ENCODE data around the gene LRRC3.

Gene LRRC3

DNA sequence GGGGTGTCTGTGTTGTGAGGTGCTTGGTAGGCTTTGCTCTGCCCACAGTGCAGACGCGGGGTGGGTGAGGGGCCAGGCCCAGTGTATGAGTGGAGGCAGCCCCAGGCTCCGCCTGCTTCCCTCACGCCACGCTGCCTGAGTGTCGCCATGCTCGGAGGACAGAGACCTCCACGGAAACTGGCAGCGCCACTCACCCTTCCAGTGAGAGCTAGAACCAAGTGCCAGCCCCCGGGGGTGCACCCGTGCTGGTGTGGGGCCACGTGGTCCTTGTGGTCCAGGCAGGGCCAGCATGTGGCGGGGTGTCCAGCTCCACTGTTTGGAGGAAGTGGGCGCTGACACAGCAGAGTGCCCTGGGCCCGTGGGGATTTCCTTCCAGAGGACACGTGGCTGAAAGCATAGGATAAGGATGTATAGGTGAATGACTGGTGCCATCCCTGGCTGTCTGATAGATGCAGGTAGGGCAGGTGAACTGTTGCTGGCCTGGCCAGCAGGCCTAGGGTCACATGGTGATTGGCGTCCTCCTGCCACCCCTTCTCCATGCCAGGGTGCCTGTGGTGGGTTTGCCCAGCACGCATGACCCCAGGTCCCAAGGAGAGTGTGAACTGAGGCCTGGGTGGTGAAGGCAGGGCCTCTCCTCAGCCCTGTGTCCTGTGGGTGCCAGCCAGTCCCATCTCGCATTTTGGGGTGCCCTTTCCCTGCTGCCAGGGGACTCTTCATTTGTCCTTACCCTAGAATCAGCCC lies 3.8 kb downstream of the LRRC3 start:
- no peak for DNase-seq (ENCODE audit: low spot score)

DNA sequence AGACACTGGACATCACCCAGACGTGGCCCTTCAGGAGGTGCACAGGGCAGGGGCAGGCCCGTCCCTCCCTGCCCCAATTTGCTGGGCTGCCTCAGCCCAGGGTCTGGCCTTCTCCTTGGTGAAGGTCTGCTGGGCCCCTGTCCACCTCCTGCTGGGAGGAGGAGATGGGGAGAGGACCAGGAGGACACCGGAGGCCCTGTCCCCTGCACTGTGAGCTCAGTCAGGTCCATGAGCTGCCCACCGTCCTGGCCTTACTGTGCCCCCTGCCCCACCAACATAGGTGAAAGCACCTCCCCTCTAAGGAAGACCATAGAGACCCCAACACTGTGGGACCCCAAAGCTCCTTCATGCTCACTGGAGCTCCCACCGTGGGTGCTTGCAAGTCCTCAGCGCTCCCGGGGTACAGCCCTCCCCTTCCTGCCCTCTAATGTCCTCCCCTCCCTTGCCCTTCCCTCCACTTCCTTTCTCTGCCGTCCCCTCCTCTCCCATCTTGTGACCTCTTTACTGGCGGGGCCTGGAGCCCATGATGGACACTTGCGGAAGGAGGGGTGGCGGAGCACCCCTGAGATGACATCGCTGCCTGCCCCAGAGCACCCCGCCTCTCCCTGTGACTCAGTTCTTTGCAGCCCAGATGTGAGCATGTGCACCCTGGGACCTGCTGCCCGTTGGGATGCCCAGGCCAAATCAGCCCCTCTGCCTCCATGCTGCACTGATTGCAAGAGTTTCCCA lies 4.6 kb downstream of the LRRC3 start:
- no peak for DNase-seq (ENCODE audit: low spot score)

DNA sequence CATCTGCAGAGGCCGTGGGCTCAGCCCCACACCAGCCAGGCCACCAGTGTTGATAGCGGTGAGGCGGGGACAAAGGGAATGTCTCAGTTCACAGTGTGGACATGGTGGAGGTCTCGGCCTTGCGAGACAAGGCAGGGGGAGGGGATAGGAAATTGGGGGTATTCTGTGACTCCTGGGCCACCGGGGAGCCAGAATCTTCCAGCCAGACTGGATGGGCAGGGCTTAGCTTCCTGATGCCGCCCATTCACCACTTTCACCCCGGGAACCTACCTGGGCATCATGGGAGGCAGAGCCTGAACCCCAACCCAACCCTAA lies 5.1 kb downstream of the LRRC3 start:
- DNase-seq (ENCODE audit: low spot score), result no peak

DNA sequence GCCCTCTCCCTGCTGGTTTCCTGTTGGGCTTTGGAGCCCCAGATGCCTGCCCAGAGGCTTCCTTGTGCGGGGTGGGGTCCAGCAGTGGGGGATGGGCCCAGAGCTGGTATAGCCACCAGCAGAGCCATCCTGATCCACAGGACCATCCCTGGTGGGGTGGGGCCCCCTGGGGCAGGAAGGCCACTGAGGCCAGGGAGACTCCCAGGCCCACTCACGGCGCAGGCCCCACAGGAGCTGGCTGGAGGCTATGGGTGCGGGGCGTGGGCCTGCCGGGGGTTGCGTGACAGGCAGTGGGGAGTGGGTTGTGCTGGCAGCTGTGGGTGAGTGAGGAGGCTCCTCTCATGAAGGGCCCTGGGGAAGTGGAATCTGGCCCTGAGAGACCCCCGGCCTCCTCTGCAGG lies 5.7 kb downstream of the LRRC3 start:
- DNase-seq (ENCODE audit: low spot score), result no peak

DNA sequence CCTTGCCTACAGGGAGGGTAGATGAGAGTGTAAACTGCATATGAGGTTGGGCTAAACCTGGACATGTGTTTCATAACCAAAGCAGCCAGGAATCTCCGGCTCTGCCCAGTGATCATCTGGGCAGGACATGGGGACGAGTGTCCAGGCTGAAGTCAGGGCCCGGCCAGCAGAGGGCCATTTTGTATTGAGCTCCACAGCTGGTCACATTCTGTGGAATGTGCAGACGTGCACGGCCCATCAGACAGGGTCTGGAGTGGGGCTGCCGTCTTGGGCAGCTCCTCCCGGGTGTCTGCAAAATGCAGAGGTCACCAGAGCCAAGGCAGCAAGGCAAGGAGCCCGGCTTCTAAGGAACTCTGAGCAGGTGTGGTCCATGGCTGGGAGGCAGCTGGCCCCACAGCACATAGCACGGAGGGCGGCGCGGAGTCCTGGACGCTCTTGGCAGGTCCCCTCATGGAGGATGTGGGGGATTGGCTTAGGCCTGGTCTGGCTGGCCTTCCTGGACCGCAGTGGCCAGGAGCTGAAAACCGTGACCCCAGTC lies 6.2 kb downstream of the LRRC3 start:
- no peak for DNase-seq (ENCODE audit: low spot score)

DNA sequence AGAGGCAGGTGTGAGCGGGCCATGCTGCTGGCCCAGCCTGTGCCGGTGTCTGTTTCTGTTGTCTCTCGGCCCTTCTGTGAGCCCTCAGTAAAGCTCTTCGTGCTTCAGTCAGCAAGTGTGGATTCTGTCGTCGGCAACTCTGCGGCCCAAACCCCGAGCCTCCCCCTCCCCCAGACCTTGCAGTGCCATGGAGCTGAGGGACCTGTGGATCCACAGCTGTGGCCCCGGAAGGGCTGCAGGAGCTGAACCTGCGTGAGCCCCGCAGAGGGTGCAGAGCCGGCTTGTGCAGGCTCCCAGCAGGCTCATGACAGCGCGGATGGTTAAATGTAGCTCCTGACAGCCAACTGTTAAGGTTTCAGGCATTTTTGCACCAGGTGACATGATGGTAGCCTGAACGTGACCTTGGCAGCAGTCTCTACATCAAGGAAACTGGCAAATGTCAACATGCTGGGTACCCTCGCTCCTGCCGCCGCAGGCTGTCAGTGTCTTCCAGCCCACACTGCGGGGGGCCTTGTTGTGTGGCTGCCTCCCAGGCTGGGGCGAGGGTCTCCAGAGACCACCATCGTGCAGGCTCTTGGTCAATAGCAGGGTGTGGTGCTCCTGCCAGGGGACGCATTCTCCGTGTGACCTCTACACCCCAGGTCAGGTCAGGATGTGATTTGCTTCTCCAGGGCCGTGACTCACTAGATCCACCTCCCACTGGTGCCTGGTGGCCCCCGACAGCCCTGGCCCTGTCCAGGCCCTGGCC lies 7.0 kb downstream of the LRRC3 start:
- DNase-seq (ENCODE audit: low spot score), result no peak

DNA sequence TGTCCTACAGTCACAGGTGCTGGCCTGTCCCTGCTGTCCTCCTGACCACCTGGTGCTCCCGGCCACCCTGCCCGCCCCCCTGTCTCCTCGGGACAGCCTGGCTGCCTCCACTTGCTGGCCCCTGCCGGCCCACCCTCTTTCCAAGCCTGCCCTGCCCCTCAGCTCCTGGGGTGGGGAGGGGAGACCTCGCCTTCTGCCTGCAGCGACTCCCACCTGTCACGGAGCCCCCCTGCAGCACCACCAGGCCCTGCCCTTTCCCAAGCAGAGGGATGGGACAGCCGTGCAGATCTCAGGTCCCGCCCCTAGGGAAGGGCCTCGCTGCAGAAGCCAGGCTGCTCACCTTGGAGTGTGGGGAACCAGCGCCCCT lies 7.5 kb downstream of the LRRC3 start:
- DNase-seq (ENCODE audit: low spot score), result no peak

DNA sequence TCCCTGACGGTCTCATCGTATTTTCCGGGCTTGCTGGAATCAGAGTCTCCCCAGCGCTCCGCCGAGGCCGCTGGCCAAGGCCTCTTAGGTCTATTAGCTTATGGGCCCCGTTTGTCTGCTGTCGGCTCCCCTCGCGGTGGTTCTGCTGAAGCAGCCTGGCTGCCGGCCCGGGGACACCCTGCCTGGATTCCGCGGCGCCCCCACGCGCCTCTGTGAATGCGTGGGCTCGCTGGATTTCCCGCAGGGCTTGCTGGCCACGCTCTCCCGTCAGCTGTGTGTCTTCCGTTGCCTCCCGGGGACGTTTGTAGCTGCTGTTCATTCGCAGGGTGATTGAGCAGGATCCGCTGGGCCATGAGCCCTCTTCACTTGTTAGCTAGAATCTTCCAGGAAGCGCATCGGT lies 8.4 kb downstream of the LRRC3 start:
- DNase-seq (ENCODE audit: low spot score), result no peak

DNA sequence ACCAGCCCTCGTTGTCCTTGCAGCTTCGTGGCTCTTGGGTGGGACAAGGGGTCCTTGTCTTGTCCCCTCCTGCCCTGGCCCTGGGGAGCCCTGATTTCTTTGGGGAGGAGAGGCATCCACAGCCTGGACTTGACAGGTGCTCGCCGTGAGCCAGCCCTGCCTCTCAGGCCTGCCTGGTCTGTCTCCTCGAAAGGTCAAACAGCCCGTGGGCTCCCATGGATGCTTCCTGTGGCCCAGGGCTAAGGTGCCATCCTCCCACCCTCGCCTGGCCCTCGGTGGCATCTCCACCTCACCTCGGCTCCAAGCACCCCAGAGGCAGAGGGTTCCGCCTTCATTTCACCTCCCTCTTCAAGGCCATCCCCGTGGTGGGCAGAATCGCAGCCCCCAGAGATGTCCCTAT lies 9.0 kb downstream of the LRRC3 start:
- no peak for DNase-seq (ENCODE audit: low spot score)

DNA sequence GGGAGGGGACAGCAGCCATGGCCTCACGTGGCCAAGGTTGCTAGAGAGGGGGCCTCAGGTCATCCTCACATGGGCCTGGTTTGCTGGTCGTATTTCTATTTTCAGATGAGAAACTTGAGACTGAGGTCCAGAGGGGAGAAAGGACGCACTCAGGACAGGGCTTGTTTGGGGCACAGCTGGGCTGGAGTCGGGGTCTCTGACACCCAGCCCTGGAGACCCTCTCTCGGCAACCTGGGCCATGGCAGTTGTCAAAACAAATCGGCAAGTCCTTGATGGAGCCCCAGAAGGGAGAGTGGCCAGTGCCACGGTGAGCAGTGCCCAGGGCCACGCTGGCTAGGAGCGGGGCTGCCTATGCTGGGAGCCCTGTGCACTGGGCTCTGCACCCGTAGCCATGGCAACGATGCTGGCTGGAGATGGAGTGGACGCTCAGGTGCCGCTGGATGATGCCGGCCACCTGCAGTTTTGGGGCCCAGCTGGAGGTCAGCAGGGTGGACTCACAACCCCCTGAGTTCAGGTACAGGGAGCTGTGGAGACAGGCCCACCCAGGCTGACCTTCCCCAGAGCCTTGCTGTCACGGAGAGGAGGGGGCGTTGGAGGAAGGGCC lies 11.1 kb downstream of the LRRC3 start:
- DNase-seq (ENCODE audit: low spot score), result no peak

DNA sequence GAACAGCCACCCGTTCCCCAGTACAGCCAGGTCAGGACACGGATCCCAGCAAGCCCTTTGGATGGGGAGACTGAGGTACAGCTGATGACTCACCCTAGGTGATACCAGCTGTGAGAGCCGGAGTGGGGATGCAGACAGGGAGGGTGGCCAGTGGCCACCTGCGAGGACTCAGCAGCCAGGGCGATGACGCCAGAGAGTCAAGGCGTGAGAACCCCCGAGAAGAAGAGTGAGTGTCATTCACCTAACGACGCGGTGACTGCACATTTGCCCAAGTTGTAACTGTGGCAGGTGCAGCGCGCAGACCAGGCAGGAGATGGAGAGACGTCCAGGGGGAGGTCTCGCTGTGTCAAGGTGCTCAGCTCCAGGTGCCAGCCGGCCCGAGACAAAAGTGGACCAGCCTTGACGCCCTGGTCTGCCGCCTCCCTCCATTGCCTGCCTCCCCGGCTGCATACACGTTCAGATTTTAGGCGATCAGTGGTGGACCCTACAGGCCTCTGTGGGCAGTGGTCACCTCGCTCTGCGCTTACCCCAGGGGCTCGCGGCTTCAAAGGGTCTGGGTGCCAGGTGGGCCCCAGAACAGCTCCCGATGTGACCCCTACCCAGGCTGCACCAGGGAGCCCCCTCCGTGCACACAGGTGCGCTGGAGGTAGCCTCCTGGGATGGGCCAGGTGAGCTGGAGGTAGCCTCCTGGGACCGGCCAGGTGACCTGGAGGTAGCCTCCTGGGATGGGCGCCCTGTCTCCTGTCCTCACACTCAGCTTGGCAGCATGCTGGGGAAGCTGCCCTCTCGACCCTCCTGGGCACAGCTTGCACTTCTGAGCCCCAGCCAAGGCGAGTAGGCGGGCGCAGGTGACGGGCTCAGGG lies 11.9 kb downstream of the LRRC3 start:
- no peak for DNase-seq (ENCODE audit: low spot score)

DNA sequence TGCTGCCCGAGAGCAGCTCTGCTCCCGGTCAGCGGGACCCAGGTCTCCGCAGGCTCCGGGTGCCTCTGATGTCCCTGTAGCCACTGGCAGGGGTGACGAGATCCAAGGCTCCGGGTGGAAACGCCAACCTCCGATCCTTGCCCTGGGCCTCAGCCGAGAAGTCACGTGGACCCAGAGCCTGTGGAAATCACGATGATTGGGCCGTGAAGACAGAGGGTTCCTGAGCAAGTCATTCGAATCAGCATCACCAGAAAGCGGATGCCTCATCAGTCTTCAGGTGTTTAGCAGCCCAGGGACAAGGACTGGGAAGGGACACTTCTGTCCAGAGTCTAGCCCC lies 12.5 kb downstream of the LRRC3 start:
- DNase-seq (ENCODE audit: low spot score), result no peak

DNA sequence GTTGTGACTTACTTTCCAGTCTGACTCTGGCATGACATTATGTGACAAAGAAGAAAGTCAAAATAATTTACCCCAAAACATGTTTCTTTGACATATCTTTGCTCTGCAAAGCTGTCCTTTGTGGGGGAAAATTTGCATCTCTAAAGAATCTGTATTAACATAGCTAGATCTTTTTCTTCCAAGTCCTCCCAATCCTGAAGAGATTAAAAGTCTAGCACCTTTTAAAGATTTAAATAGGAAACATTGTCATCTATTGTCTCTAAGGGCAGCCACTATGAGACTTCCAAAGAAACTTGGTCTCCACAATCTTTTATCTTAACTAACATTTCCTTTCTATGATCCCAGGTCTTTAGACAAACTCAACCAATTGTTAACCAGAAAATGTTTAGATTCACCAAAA lies 16.0 kb downstream of the LRRC3 start:
- DNase-seq (ENCODE audit: low spot score), result no peak

DNA sequence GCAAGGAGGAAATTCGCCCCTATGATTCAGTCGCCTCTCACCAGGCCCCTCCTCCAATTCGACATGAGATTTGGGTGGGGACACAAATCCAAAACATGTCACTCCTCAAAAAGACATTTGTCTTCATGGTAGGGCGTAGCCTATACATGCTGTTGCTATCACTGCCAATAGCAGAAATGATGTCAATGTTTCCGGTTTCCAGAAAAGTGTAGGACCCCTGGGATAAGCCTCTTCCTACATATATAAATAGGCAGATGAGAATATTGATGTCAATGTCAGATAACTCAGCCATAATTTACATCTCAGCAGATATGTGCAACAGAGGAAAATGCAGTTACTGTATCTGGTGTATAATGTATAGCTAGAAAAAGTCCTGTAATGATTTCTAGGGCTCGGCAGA lies 16.7 kb downstream of the LRRC3 start:
- no peak for DNase-seq (ENCODE audit: low spot score)

DNA sequence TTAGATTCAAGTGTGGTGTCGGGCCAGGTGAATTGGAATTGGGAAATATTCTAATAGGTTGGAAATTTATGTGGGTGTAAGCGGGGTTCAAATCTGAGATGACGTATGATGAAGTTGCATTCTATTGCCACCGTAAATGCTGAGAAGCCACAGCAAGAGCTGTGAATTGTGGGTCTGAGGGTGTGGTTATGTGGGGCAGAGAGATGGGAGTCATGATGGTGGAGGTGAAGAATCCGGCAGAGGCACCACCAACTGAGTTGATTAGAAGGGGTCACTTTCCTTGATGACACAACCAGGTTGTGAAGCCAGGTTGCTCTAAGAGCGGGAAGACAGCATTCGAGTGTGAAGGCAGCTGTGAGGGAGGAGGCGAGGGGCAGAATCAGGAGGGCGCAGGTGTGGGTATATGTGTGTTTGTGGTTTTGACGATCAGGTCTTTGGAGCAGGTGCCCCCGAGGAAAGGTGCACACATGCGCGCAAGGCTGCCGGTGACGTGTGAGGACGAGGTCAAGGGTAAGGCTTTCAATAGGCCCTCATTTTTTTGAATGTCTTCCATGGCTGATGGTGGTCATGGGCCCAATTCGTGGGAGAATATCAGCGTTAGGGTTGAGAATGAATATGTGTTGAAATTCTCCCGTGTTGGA lies 18.7 kb downstream of the LRRC3 start:
- DNase-seq (ENCODE audit: low spot score), result no peak

DNA sequence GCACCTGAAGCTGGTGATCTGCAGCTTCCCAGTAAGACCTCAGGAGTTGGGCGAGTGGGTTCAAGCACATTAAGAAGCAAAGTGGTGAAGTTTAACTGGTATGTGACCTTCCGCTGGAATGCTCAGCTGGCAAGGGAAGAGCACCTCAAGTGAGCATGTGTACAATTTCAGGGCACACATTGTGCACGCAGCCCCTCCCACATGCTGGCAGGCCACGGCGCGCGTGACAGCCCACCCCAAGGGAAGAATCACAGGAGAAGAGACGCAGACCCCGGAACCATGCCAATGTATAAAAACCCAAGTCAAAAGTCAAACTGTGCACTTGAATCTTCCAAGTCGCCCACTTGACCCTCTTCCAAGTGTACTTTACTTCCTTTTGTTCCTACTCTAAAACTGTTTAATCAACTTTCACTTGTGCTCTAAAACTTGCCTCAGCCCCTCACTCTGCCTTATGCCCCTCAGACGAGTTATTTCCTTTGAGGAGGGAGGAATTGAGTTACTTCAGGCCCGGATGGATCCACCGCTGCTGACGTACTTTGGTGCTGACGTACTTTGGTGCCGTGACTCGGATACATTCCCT lies 20.0 kb downstream of the LRRC3 start:
- no peak for DNase-seq (ENCODE audit: low spot score)

DNA sequence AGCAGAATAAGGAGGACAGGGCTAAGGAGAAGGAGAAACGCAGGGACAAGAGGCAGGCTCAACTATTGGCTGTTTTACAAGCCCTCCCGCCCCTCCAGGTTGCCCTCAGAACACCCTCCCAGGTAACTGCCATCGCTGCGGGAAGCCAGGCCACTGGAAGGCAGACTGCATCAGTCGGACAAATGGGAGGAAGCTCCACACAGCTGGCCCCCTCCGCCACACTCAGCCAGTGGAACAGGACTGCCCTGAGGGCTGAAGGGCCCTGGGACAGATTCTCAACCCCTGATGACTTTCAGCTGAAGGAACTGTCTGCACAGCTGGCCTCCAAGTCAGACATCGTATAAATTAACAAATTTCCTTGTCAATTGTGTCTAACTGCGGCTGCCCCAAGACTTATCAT lies 21.8 kb downstream of the LRRC3 start:
- DNase-seq (ENCODE audit: low spot score), result no peak

DNA sequence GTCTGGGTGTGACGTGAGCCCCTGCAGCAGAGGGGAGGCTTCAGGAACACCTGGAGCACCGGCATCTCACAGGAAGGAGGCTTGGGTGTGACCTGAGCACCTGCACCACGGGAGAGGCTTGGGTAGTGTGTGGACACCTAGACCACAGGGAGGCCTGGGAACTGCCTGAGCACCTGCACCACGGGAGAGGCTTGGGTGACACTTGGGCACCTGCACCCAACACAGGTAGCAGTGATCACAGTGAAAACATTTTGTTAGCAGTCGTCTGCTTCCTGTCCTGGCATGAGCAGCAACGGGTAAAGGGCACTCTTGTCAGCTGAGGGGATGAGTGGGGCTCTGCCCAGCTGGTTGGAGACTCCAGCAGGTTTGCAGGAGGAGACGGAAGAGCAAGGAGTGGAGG lies 22.4 kb downstream of the LRRC3 start:
- no peak for DNase-seq (ENCODE audit: low spot score)

DNA sequence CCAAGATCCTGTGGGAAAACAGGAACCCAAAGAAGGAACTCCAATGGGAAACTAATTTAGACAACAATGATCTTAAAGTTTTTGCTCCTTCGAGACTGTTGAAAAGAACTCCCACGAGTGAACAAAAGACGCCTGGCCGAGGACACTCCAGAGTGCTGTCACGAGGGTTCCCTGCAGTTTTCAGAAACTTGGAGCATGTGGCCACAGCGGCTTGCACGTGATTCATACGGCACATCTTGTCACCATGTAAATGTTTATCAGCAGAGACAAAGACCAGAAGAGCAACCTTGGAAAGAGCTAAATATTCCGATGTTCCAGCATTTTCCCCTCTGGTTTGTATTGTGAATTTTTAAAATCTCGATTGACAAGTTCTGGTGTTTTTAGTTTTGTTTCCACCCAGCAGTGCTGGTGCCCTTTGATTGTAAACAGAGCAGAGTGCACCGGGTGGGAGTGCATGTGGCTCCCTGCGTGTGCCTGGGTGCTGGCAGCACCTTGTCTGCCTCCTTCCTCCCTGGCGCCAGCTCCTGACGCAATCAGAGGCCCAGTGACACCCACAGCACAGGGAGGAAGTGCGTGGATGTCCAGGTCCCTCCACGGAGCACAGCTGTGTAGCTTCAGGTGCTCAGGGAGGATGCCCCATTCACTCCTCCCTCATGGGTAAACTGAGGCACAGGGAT lies 23.0 kb downstream of the LRRC3 start:
- no peak for DNase-seq (ENCODE audit: low spot score)

DNA sequence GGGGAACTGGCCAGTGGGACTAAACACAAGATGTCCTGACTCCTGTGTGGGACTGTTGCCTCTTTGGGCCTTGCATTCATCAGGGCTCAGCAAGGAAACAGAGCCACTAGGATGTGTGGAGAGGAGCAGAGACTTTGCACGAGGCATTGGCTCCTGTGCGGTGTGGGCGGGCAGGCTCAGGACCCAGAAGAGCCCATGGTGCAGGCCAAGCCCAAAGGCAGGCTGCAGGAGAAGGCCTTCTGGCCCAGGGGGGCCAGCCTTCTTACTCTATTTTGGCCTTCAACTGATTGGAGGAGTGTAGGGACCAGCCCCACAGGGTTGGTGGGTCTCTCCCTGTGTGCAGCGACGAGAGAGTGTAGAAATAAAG lies 23.5 kb downstream of the LRRC3 start:
- DNase-seq (ENCODE audit: low spot score), result no peak

Measured in CD4-positive, alpha-beta T cell treated with Interleukin-15 for 4 hours (primary cell).